GM19455 (cell line): ENCODE measurements around the gene HIVEP3.

Experiments
- ATAC-seq: cut with Tn5 transposase; IDR thresholded peaks from one replicate; pipeline ENCODE4 v1.9.1; 2021; ENCODE audit not compliant: unreplicated experiment

HIVEP3 gene

DNA sequence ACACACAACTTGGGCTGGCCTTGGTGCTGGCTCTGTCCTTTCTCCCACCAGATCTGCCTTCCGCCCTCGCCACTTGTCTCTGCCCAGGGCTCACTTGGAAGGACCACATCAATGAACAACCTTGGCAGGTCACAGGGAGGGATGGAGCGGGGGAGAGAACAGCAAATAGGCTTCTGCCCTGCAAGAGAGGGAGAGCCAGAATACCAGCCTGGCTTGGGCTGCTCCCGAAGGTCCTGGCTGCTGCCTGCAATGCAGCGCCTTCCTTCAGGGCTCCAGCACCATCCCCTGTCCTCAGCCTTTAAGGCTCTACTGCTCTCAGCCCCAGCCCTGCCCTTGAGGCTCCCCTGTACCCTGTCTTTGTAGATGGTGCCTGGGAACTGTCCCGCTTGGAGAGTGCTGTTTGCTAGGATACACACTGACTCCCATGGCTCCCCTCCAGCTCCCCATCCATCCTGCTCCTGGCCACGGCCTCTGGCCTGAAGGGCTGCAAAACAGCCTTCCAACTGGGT lies 43.8 kb downstream of the HIVEP3 start:
- no peak for ATAC-seq

GRCh38 chr1:41874151-41874719 lies 44.5 kb downstream of the HIVEP3 start:
- ATAC-seq, result no peak

- no peak for ATAC-seq
These were observed 46.6 kb downstream of the HIVEP3 start for GRCh38 chr1:41872074-41872473.

DNA sequence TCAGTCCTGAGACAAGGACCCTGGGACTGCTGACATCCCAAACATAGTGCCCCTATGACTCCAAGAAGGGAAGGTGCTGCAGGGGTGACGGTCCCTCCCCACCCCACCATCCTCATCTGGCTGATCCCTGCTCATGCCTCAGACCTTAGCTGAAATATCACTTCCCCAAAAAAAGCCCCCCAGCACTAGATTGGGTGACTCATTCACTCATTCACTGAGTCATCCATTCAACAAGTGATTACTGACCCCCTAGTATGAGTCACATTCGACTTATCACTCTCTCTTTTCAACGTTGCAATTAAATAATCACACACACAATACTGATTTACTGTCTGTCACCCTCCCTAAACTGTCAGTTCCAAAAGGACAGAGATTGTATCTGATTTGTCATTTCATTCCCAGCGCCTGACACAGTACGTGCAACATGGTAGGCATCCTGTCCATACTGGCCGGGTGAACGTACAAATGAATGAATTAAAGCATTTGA lies 48.6 kb downstream of the HIVEP3 start:
- ATAC-seq, result no peak

GRCh38 chr1:41868241-41868998 lies 50.3 kb downstream of the HIVEP3 start:
- ATAC-seq, result peak; percentile 58

DNA sequence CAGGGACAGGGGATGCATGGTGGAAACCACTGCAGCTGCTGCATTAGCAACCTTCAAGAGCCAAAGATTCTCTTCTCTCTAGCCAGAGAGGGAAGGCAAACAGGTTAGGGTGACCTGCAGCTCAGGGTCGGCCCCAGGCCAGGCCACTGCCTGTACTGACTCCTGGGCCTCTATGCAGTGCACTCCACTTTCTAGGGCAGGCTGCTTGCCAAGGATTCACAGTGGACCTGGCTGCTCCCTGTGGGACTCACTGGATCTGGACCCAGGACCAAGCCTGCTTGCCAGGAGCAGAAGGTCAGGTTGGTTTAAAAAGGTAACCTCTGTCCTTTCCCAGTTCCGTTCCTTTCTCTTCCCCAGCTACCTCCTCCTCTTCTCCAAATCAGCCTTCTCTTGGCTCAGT lies 52.4 kb downstream of the HIVEP3 start:
- no peak for ATAC-seq

DNA sequence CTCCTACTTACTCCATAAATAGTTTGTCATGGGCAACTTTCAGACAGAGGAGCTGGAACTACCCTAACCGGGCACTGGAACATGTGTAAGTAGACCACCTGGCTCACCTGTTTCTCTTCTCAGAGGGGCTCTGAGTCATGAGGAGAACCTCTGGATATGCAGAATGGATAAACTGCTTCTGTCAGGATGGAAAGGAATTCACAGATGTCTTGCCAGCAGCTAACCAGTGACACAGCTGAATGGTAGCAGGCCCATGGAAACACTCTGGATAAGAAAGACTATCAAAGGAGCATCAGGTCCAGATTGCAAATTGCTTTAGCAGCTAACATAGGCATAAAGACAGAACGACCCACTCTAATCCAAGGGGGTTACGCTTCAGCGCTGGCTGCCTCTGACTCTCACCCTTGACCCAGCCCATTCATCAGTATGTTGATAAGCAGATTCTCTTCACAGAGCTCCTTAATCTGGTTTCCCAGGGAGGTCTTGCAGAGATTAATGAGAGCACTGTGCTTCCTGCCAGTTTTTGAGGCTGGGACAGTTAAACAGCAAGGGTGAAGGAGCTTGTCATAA lies 54.2 kb downstream of the HIVEP3 start:
- ATAC-seq, result no peak

- no peak for ATAC-seq
These were observed 55.0 kb downstream of the HIVEP3 start for GRCh38 chr1:41863718-41864117.

DNA sequence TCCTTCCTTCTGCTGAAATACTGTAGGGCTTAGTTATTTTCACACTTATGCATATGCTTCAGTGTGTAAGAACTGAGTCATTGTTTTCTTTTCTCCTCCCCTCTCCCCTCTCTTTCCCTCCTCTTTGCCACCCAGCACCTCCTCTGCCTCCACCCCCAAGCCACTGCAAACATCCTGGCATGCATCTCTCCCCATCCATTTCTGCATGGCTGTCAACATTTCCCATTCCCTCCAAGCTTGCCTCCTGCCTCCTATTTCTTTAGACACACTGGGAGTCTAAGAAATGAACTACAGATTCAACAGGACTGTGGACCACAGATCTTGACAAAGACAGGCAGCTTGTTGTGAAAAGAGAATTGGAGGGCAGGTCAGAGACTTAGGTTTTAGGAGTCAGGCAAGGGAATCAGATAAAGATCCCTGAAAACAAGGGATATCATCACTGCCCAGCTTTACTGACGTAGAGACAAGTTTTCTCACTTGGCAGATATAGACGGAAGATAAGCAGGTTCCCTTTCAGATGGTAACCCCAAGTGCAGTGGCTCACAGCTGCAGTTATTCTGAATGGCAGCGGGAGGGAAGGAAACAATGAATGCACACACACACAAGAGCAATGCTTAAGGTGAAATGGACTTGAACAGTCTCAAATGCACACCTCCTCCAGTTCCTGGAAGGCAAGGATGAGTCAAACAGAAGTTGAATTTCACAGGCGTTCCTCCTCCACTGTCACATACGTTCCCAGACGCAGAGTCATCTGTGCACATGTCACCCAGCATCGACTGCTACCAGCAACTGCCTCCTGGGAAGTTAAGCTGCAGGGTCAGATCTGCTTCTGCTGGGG lies 56.1 kb downstream of the HIVEP3 start:
- no peak for ATAC-seq

DNA sequence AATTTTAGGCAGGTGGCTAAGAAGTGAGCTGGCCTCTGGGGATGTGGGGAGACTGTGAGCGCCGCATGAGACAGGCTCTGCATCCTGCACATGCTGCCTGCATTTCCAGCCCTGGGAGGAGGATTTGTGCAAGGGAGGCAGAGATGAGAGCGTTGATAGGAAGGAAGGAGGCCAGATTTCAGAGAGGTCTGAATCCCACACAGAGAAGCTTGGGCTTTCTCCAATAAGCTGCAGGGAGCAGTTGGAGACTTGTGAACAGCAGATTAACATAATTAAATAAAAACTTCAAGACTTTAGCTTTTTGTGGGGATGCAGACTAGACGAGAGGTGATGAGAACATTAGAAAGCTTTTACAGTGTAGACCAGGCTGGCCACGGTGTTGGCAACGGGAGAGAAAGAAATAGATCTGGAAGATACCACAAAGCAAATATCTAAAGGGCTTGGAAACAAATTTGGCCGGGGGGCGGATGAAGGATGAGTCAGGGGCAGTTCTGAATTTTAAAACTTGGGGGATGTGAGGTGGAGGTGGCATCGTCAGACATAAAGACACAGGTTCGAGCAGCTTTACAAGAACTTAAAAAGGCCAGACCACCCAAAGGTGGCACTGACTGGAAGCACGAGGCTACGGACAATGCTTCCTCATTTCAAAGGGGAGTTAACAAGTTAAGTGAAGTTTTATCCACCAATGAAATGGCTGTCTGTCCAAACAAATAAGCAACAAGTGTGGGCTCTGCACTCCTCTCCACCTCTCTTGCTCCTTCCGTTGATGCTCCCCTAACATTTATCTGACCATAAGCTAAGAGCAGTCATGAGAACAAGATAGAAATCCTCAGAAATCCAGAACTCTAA lies 57.0 kb downstream of the HIVEP3 start:
- ATAC-seq, result no peak

DNA sequence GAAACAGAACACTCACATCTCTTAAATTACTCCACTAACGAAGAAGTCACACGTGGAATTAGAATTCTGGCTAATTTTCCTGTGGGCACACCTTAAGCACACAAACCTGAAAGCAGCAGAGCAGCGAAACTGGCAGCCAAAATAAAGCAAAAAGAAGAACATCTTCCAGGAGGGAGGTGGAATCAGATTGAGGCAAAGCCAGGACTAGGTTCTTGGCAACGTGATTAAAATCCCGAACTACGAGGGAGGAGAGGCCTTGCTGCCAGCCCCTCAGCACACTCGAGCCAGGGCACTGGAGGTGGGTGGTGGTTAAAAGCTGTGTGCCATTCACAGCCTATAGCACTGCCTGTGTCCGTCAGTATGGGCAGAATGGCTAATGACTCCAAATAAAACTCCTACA lies 58.0 kb downstream of the HIVEP3 start:
- no peak for ATAC-seq

GRCh38 chr1:41860214-41860613 lies 58.5 kb downstream of the HIVEP3 start:
- no peak for ATAC-seq

GRCh38 chr1:41859686-41860085 lies 59.0 kb downstream of the HIVEP3 start:
- no peak for ATAC-seq

- no peak for ATAC-seq
These were observed 61.8 kb downstream of the HIVEP3 start for GRCh38 chr1:41856944-41857285.

GRCh38 chr1:41856151-41856943 lies 62.4 kb downstream of the HIVEP3 start:
- ATAC-seq, result no peak

GRCh38 chr1:41855713-41856112 lies 63.0 kb downstream of the HIVEP3 start:
- no peak for ATAC-seq

GRCh38 chr1:41853907-41854306 lies 64.8 kb downstream of the HIVEP3 start:
- no peak for ATAC-seq

- ATAC-seq, result no peak
These were observed 66.6 kb downstream of the HIVEP3 start for GRCh38 chr1:41852091-41852490.

DNA sequence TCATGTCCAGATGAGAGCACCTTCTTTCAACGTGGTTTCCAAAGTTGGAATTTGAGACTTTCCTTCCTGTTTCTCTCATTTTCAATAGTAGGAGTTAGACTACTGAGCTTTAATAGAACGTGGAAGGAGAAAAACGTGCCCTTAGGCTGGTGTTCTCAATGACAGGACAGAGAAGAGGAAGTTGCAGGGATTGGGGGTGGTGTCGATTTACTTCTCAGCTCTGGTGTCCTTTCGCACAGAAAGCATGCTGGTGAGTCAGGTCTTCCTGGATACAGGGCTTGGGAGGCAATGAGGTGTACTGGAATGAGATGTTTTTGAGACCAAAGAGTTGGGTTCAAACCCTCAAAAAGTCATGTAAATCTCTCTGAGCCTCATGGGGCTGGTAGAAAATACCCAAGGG lies 67.1 kb downstream of the HIVEP3 start:
- no peak for ATAC-seq

- ATAC-seq, result no peak
These were observed 68.7 kb downstream of the HIVEP3 start for GRCh38 chr1:41850029-41850428.
